Renal cortical epithelial cell (primary cell): ENCODE results near the gene MDM4. TPM values are rescaled to one million over a fixed set of nuclear protein-coding genes. Genes with fewer than 3 reads are reported as not detected.

Experiments used
- DNase-seq: peaks from one replicate; pipeline ENCODE4 v3.0.0-alpha.2; 2011; ENCODE audit warnings: low read depth
- total RNA-seq: library from RNA; depleted of rRNA; stranded (reverse); fragments of >200 nt; gene quantifications from 2 replicates; pipeline ENCODE4 v1.2.3, GENCODE V29; 2014

The MDM4 gene
- 13.7 and 44.5 TPM in 2 replicates for total RNA-seq

- peak; percentile 92 for DNase-seq
Observed at GRCh38 chr1:204516180-204516879, at the start of gene MDM4. MDM4 (plus strand) TSS chr1:204516406; CDS start chr1:204525519, 9,113 bp downstream.

DNA sequence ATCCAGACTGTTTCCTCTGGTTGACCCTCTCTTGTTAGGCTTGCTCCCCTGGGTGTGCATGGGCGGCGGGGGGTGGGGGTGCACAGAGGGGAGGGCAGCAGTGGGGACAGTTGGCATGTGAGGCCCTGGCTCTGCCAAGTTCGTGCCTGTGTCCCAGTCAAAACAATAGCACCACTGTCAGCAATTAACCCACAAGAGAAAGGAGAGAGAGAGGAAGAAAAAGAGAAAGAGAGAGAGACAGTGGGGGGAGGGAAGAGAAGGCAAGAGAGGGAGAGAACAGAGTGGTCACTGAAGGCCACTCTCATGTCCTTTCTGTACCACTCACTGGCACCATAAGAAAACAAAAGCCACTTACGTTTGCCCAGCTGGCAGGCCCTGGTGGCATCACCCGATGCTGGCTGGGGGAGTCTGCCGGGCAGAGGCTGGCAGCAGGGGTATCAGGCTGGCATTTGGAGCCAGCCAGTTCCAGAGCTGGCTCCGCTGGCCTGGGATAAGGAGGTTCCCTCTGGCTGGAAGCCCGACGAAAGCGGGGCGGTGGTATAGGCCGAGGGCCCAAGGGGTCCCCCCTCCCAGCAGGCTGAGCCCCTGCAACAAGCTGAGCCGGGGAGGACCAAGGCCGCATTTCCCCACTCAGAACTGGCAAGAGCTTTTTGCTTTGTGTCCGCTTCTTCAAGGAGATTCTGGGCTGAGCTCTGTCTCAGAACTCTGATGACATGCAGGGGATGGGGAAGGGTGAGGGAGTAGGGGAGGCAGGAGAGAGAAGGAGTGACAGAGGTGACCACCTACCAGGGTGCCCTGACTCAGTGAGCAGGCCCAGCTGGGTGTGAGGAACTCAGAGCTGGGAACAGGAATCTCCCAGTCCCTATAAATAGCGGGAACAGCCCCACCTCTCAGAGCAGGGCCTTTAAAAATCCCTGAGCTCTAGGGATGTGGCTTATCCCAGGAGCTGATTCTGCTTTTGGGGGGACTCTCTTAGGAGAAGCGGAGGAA, 49.5 kb upstream of the MDM4 start:
- DNase-seq, result no peak

- no peak for DNase-seq
Observed at GRCh38 chr1:204468206-204468605, 48.0 kb upstream of the MDM4 start.

- DNase-seq, result no peak
Observed at GRCh38 chr1:204468766-204469302, 47.4 kb upstream of the MDM4 start.

DNA sequence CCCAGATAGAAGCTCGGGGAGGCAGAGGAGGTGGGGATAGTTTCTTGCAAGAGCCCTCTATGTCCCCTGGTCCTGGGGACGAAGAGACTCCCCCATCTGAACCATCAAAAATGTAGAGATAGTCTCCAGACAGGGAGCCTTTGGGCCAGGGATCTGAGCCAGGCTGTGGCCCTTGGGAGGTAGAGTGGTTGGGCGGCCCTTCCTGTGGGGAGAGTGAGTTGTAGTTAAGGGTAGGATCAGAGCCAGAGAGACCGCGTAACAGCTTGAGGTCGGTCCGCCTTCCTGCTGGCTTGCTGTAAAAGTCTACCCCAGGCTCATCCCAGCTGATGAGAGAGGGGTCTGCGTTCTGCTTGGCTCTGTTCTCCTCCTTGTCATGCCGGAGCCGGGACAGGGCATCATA, 46.9 kb upstream of the MDM4 start:
- DNase-seq, result no peak

DNA sequence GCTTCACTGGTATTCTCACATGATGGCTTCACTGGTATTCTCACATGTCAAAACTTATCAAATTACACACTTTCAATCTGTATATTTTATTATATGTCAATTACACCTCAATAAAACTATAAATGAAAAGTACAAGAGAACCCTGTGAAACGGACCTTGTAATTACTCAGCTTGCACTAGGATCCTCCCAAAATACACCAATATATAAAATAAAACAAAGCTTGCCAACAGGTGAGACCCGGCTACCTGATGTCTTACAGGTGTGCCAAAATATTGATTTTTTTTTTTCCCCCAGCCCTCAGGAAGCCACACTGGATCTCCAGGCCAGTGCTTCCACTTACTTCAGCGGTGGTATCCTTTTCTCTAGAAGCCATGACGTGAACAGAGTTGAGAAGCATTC, 44.5 kb upstream of the MDM4 start:
- no peak for DNase-seq

DNA sequence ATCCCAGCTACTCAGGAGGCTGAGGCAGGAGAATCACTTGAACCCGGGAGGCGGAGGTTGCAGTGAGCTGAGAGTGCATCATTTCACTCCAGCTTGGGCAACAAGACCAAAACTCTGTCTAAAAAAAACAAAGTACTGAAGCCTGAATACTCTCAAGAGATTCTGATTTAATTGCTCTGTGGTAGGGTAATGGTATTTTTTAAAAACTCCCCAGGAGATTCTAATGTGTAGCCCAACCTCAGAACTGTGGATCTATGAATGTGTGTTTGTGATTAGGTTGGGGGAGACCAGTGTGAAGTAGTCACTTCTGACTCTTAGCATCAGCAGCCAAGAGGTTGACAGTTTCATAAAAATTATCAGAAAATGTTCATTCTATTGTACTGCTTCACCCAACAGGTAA, 43.5 kb upstream of the MDM4 start:
- no peak for DNase-seq

- no peak for DNase-seq
Observed at GRCh38 chr1:204473400-204473965, 42.7 kb upstream of the MDM4 start.

GRCh38 chr1:204475656-204476432, 40.4 kb upstream of the MDM4 start:
- no peak for DNase-seq

- DNase-seq, result no peak
Observed at GRCh38 chr1:204476563-204476962, 39.6 kb upstream of the MDM4 start.

GRCh38 chr1:204477036-204477740, 39.0 kb upstream of the MDM4 start:
- DNase-seq, result no peak

DNA sequence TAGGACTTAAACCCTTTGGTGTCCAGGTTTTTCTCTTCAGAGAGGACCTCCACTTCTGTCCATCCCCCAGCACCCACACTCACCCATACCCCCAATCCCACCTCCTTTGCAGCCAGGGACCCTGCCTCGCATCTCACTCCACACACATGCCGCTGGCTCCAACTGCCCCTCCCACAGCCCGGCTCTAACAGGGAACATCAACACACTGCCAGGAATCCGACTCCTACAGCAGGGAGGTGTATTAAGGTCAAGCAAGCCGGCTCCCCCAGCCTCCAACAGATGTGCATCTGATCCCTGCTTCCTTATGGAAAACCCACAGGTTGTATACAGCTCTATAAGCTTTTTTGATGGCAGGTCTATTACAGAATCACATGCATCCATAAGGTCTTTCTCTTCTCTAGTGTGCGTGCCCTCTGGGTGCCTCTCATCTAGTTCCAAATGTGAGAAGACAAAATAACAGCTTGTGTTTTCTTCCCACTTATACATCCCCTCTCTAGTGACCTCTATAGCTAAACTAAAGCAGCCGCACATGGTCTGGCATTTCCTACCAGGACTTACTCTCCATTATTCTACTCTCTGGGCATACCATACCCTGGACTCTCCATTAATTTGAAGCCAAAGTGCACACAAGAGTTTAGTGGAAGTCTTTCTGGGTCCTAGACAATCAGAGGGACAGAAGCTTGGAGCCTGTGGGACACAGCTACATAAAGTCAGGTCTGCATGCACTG, 37.9 kb upstream of the MDM4 start:
- DNase-seq, result no peak

DNA sequence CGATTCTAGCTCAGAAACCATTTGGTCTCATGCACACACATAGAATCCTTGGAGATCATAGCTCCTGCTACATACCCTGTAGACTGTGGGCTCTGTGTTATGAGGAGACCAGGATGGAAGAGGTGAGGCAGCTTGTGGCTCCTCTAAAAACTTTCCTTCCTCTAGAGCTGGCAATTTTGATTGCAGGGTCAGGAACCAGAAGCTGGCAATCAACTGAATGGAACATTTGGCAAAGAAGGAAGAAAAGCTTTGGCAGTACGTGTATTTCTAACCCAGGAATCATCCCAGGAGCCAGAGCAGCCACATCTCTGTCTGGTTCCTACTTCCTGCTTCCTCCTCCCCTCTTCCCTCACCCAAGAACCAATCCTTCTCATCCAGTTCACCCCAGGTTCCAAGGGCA, 37.3 kb upstream of the MDM4 start:
- DNase-seq, result no peak

DNA sequence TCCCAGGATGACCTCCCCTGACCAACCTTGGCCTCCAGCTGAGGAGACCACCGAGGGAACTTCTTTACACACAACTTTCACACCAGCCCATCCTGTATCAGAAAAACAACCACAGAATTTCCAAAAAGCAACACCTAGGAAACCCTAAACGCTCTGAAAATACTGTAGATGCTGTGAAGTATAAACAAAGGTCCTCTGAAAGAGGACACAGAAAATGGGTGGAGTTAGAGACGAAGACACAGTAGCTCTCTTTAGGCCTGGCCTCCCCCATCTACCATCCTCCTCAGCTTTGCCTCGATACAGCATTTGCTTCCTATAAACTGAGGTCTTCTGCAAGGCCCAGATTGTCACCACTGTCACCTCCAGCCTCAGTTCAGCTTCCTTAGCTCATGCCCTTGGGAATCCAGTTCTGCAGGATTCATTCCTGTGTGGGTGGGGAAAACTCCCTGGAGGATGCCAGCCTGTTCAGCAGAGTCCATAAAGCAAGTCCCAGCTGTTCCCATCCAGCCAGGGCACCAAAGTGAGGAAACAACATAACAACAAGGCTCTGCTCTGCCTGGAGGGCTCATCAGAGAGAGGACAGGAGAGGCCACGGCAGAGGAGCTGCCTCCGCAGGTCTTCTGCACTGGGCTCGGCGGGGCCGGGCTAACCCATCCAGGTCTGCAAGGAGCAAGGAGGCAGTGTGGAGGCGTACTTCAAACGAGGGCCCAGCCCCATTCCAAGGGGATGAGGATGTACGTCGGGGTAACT, 36.6 kb upstream of the MDM4 start:
- DNase-seq, result no peak

GRCh38 chr1:204480515-204480914, 35.7 kb upstream of the MDM4 start:
- DNase-seq, result no peak

DNA sequence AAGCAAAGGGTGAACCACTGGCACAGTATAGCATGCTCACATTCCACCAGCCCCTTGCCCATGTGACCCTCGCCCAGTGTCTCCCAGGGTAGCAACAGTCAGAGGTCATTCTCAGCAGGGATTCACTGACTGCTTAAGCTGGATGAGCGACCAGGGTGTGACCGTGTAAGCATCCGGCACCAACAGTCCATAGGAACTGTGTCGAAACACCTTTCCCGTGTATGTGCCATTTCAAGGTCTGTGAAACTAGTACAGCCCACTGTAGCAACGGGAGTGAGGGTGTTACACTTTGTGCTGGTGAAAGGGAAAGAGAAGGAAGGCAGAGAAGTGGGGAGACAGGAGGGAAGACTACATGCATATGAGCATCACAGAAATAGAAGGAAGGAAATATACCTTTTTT, 32.4 kb upstream of the MDM4 start:
- DNase-seq, result no peak

DNA sequence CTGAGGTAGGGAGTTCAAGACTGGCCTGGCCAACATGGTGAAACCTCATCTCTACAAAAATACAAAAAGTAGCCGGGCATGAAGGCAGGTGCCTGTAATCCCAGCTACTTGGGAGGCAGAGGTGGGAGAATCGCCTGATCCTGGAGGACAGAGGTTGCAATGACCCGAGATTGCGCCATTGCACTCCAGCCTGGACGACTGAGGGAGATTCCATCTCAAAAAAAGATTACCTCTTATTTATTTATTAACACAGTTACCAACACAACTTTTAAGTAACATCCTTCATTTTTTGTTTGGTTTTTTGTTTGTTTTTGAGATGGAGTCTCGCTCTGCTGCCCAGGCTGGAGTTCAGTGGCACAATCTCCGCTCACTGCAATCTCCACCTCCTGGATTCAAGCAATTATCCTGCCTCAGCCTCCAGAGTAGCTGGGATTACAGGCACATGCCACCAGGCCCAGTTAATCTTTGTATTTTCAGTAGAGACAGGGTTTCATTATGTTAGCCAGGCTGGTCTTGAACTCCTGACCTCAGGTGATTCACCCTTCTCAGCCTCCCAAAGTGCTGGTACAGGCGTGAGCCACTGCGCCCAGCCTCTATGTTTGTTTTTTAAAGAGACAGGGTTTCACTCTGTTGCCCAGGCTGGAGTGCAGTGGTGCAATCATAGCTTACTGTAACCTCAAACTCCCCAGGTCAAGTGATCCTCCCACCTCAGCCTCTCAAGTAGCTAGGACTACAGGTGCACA, 29.5 kb upstream of the MDM4 start:
- peak; percentile 27 for DNase-seq

- DNase-seq, result no peak
Observed at GRCh38 chr1:204487256-204487615, 29.0 kb upstream of the MDM4 start.

GRCh38 chr1:204491655-204492054, 24.6 kb upstream of the MDM4 start:
- no peak for DNase-seq
